Central memory CD4-positive, alpha-beta T cell (primary cell): Measurements from ENCODE around the gene HIPK4.

Experiments
- DNase-seq: peaks from one replicate; pipeline ENCODE4 v3.0.0; 2022

HIPK4 gene

GRCh38 chr19:40365613-40366401 lies 24.2 kb downstream of the HIPK4 start:
- DNase-seq, result no peak

- DNase-seq, result no peak
Measured at GRCh38 chr19:40365010-40365409, 25.0 kb downstream of the HIPK4 start.

GRCh38 chr19:40363069-40363468 lies 26.9 kb downstream of the HIPK4 start:
- DNase-seq, result no peak

DNA sequence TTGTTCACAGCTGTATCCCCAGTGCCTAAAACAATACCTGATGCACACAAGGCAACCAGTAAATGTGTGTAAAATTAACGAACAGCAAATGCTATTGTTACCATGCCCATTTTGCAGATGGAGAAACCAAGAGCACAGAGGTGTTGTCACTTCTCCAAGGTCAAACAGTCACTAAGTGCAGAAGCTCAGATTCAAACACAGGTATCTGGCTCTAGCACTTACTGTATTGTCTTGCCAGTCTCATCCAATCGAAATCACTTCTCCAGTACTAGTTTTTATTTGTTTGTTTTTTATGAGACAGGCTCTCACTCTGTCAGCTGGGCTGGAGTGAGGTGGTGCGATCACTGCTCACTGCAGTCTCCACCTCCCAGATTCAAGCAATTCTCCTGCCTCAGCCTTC lies 27.8 kb downstream of the HIPK4 start:
- no peak for DNase-seq

DNA sequence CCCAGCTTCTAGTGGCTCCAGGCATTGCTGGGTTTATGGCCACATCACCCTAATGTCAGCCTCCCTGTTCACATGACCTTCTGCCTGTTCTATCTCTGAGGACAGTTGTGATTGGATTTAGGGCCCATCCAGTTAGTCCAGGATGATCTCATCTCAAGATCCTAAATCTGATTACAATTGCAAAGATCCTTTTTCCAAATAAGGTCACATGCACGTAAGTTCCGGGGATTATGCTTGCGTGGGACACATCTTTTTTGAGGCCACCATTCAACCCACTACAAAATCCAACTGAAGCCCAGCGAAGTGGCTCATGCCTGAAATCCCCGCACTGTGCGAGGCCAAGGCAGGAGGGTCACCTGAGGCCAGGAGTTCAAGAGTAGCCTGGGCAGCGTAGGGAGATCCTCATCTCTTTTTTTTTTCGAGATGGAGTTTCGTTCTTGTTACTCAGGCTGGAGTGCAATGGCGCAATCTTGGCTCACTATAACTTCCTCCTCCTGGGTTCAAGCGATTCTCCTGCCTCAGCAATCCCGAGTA lies 29.2 kb downstream of the HIPK4 start:
- no peak for DNase-seq

DNA sequence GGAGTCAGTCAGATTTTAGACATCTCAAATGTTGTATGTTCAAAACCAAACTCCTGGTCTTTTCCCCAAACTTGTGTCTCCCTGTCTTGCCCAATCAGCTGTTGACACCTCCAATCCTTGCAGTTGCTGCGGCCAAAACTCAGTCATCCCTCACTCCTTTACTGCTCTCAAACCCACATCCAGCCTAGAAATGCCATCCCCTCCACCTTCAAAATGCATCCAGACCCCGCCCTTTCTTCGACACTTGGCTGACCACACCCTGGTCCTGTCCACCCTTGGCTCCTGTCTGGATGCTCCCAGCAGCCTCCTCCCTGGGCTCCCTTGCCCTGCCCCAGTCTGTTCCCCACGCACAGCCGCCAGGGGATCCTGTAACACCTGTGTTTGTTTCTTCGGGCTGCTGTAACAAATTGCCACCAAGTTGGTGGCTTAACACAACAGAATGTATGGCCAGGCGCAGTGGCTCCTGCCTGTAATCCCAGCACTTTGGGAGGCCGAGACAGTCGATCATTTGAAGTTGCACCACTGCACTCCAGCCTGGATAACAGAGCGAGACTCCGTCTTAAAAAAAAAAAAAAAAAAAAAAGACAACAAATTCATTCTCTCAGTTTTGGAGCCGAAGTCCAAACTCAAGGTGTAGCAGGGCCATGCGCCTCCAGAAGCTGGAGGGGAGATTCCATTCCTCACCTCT lies 29.8 kb downstream of the HIPK4 start:
- no peak for DNase-seq

- no peak for DNase-seq
Measured at GRCh38 chr19:40358773-40359172, 31.2 kb downstream of the HIPK4 start.

- DNase-seq, result no peak
Measured at GRCh38 chr19:40357640-40358039, 32.3 kb downstream of the HIPK4 start.

DNA sequence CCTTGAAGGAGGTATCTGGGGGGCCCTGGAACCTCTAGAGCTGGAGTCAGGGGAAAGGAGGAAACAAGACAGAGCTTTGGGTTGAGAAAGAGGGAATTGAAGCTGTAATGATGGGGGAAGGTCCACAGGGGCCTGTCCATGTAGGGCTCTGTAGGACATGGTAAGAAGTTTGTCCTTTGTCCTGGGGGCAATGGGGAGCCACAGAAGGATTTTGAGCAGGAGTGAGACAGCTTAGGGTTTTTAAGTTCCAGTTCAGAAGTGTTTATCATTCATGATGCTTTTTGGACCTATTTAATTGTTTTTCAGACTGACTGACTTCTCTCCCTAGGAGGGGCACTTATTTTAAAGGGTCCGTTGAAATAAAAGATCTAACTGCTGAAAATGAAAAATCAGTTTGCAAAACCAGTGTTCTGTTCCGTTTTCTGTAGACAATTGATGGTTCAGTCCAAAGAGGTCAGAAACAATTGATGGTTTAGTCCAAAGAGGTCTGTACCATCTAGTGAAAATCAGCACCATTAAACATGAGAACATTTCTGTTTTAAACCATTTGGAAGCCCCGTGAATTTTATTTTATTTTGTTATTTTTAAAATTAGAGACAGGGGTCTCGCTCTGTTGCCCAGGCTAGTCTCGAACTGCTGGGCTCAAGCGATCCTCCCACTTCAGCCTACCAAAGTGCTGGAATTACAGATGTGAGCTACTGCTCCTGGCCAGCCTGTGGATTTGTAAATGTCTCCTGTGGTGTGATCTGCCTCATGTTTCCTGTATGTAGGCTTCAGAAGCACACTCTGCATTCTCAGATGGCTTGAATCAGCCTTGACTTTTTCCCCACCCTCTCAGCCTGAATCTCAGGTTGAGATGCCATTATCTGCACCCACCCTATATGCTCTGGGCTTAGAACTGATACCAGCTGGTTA lies 33.0 kb downstream of the HIPK4 start:
- DNase-seq, result no peak

DNA sequence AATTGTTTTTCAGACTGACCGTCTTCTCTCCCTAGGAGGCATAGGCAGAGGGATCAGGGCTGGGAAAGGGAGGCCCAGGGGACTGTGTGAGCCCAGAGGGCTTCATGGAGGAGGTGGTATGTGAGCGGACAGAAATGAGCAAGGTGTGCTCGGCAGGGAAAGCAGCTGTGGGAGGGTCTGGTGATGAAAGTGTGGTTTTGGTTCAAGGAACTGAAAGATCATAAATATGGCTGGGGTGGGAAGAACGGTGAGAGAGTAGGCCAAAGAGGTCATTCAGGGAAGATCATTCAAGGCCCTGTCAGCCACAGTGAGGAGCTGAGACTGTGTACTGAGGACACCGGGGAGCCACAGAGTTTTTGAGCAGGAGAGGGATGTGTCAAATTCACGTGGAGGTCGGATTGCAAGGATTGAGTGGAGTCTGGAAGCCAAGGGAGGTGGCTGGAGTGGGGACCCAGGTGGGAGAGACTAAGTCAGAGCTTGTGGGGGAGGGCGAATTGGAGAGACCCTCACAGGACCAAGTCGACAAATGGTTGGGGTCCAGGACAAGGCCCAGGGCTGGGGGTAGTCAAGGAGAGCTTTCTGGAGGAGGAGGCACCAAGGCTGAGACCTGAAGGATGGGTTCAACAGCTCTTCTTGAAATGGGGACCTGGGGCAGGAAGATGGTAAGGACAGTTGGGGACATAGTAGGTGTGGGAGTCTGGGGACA lies 33.9 kb downstream of the HIPK4 start:
- DNase-seq, result no peak

DNA sequence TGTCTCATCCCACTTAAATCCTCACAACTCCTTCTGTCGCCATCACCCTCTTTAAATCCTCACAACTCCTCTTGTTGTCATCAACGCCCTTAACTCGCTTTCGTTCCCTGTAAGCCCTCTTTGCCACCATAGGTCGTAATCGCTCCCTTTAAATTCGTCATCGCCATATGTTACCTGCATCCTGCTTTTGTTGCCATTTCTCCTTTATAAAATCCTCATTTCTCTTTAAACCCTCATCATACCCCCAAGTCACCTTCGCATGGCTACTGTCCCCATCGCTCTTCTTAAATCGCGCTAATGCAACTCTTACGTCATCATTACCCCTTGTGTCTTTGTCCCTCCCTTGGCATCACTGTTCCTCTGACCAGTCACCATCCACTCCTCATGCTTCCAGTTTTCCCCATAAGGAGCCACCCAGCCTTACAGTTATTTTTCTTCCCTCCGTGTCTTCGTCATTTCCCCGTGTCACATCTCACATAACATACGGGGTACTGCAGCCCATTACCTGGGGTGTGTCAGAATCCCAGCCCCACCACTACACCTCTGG lies 40.9 kb downstream of the HIPK4 start:
- DNase-seq, result no peak

DNA sequence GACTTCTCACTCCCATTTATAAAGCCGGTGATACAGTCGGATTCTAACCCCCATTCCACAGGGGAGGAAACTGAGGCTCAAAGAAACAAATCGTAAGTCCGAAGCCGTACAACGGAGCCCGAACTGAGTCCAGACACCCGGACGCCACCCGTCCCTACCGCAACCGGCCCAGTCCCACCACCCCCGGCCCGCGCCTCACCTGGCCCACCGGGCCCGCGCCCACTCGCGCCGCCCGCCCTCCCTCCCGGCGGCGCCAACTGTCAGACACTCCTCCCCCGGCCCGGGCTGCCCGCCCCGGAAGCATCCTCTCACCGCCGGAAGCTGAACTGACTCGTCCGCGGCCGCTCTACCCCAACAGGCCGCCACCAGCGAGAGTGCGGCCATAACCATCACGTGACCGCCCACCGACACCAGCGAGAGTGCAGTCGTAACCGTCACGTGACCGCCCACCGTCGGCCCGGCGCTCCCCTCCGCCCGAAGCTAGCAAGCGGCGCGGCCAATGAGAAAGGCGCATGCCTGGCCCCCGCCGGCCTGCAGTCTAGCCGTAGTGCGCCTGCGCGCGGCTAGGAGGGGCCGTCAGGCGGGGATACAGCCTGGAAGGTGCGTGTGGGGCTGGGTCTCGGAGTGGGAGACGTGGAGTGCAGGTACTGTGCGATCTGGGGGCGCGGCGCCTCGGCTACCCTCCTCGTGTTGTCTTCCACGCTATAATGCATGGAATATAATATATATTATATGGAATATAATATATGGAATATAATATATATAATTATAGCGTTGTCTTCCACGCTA lies 41.7 kb downstream of the HIPK4 start, which contains the start of the genes C19orf47 and PLD3:
Gene C19orf47 (minus strand): TSS at position 273 of the 789 bp plus-strand sequence. CDS start 6,540 bp downstream, outside the sequence.
Gene PLD3 (plus strand): TSS at position 571 of the 789 bp plus-strand sequence. CDS start 17,789 bp downstream, outside the sequence.
- DNase-seq, result peak; percentile 99

DNA sequence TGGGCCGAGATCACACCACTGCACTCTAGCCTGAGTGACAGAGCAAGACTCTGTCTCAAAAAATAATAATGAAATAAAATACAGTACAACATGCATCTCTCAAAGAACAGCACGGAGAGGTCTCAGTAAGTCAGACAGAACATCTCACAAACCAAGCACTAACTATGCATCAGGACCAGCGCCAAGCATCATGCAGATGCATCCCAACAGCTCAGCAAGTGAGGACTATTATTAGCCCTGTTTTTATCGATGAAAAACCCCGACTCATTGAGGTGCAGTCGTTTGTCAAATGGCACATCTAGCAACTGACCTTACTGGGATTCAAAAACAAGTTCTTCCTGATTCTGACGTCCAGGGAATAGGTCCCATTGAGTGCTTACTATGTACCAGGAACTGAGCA lies 45.6 kb downstream of the HIPK4 start:
- no peak for DNase-seq

GRCh38 chr19:40342644-40343311 lies 47.2 kb downstream of the HIPK4 start:
- no peak for DNase-seq

GRCh38 chr19:40341601-40342482 lies 48.1 kb downstream of the HIPK4 start:
- no peak for DNase-seq

DNA sequence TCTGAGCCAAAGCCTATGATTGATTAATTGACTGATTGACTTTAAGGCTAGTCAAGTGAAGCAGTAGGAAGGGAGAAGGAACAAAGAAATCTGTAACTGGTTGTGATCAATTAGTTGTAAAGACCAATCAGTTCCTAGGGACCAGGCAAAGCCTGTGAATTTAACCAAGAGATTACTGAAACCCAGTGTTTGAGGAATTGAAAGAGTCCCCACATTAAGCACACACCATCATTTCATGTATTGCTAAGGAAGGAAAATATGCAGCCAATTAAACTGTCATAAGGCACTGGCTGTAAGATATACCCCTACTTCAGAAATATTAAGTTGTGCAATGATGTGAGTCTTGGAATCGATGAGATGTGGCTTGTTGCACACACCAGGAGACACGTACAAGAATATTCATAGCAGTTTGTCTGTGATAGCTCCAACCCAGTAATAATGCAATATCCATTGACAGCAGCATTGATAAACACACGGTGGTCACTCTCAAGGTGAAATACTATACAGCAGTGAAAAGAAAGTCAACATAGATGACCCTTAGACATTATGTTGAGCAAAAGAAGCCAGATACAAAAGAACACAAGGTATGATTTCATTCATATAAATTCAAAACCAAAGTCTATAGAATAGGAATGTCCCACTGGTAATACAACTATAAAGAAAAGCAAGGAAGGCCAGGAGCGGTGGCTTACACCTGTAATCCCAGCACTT lies 50.8 kb downstream of the HIPK4 start:
- DNase-seq, result no peak

GRCh38 chr19:40337594-40337993 lies 52.4 kb downstream of the HIPK4 start:
- no peak for DNase-seq

DNA sequence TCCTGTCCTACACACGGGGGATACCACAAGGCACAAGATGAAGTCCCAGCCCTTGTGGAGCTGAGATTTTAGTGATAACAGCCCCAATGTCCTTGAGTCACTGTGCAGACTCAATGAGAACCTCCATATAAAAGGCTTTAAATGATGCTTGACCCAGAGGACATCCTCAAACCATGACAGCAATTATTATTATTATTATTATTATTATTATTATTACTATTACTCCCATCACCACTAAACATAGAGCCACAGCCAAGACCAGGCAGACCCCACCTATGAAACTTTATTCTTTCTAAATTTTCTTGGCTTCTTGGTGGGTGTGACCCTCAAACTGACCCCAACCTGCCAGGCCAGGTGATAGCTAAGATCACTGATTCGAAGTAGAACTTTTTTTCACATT lies 52.9 kb downstream of the HIPK4 start:
- no peak for DNase-seq

DNA sequence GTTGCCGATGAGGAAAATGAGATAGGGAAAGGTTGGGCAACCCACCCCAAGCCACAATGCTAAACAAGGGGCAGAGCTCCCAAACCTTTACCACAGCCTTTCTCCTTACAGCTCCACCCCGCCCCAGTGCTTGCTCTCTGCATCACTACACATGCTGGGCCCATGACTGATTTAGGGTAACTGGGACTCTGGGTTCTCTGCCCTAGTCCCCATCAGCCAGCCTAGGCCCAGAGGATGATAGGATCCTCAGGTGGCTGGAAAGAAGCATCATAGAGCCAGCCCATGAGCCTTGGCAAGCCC lies 53.4 kb downstream of the HIPK4 start:
- DNase-seq, result no peak
